Activated CD4-positive, alpha-beta T cell treated with anti-CD3 and anti-CD28 coated beads for 1 hour (primary cell): ENCODE measurements around the gene MCF2L.
"Not testable (repeated sequence)": the region's sequence is repeated elsewhere in the genome, so short reads cannot be mapped to it uniquely, and the experiment has no call there.

Experiments
- DNase-seq: peaks from one replicate; pipeline ENCODE4 v3.0.0-alpha.2; 2020

MCF2L gene

DNA sequence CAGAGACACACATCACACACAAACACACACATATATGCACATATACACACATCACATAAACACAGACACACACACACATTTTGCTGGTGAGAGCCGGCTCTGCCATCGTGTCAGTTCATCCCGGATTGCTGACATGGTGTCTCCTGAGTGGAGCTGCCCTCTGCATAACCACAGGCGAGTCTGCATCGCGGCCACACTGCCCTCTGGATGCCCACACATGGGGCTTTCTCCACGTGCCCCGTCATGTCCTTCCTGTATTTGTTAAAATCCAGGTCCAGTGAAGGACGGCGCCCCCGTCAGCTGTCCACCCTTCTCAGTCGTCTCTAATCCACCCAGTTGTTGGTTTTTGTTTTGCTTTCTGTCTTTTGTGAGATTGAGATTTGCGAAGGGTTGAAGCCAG, 84.0 kb downstream of the MCF2L start:
- no peak for DNase-seq

DNA sequence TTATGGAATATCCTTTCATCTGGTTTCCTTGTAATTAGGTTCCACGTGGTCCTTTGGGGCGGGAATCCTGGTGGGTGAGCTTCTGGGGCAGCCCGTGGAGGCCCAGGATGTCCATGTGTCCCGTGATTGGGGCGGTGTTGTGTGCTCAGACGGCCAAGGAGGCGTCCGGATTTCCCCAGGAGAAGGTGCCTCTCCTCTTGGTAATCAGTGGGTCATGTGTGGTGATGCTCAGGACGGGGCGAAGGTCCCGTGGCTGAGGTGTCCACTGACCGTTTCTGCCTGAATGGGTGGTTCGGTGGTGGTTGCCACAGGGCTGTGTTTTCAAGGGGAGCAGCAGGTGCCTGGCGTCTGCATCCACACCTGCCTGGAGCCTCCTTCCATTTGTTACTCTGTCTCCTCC, 84.4 kb downstream of the MCF2L start:
- no peak for DNase-seq

DNA sequence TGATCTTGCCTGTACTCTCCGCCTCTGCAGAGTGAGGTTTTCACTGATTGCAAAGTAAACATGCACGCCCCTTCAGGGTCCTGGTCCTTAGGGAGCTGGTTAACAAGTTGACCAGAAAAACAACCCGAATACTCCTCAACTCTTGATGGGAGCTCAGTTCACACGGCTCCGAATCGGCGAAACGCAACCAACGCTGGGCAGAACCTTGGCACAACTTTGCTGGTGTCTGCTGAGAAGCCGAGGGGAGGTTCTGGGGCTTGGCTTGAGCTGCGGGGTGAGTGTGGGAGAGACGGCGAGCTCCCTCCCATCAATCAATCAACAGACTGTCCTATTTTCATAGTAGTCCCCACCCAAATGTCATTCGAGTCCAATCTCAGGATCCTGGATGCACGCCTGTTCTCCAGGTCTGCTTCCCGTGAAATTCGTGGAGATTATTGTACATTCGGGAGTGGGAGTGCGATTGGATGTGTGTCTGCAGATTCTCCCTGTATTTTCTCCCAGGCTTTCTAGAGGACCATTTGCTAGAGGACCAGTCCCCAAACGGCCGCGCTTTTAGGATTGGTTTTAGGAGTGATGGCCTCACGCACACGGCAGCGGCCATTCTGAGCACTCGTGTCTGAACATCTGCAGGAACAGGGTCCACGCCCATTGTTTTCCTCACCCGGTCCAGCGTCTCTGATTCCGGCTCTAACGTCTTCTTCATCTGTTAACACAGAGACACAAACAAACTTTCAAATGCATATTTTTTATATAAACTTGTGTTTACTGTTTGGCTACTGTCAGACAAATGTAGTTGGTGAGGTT, 85.0 kb downstream of the MCF2L start:
- no peak for DNase-seq

DNA sequence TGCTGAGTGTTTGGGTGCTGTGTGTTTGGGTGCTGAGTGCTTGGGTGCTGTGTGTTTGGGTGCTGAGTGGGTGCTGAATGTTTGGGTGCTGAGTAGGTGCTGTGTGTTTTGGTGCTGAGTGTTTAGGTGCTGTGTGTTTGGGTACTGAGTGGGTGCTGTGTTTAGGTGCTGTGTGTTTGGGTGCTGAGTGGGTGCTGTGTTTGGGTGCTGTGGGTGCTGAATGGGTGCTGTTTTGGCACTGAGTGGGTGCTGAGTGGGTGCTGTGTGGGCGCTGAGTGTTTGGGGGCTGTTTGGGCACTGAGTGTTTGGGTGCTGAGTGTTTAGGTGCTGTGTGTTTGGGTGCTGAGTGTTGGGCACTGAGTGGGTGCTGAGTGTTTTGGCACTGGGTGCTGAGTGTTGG, 88.1 kb downstream of the MCF2L start:
- DNase-seq: no peak

DNA sequence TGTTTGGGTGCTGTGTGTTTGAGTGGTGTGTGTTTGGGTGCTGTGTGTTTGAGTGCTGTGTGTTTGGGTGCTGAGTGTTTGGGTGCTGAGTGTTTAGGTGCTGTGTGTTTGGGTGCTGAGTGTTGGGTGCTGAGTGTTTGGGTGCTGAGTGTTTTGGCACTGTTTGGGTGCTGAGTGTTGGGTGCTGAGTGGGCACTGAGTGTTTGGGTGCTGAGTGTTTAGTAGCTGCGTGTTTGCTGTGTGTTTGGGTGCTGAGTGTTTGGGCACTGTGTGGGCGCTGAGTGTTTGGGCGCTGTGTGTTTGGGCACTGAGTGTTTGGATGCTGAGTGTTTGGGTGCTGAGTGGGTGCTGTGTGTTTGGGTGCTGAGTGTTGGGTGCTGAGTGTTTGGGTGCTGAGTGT, 88.5 kb downstream of the MCF2L start:
- not testable (repeated sequence) for DNase-seq

DNA sequence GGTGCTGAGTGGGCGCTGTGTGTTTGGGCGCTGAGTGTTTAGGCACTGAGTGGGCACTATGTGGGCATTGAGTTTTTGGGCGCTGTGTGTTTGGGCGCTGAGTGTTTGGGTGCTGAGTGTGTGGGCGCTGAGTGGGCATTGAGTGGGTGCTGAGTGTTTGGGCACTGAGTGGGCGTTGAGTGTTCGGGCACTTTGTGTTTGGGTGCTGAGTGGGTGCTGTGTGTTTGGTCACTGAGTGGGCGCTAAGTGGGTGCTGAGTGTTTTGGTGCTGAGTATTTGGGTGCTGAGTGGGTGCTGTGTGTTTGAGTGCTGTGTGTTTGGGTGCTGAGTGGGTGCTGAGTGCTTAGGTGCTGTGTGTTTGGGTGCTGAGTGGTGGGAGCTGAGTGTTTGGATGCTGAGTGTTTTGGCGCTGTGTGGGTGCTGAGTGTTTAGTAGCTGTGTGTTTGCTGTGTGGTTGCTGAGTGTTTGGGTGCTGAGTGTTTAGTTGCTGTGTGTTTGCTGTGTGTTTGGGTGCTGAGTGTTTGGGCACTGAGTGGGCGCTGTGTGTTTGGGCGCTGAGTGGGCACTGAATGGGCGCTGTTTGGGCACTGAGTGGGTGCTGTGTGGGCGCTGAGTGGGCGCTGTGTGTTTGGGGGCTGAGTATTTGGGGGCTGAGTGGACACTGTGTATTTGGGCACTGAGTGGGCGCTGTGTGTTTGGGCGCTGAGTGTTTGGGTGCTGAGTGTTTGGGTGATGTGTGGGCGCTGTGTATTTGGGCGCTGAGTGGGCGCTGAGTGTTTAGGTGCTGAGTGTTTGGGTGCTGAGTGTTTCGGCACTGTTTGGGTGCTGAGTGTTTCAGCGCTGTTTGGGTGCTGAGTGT, 89.3 kb downstream of the MCF2L start:
- no peak for DNase-seq

DNA sequence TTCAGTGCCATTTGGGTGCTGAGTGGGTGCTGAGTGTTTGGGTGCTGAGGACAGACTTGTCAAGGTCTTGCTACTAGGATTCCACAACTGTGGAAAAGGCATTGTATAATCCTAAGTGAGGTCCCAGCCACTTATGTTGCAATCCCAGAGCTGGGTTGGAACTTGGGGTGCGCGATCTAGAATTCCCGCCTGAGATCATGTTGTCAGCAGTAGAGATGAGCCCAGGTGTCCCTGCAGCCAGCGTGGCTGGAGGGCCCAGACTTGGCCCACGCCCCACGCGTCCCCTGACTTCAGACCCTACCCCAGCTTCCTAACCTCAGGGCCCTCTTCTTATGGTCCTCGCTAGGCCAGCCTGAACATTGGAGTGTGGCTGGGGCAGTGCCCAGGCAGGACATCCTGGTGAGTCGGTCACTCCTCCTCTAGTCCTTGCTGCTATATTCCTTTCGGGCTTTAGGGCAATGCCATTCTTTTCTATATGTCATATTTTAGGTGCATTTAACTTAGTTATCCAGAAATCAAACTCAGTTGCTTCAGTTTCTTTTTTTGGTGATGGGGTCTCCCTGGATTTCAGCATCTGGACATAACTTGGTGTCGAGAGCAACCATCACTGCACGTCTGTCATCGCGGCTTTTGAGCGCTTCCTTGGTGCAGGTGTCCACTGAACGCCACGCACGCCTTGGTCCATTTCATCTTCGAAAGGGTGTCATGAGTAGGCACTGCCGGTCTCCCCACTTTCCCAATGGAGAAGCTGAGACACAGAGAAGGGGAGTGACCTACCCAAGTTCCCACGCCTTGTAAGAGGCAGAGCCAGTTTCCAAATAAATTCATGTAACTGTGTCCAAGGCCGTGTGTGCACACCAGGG, 90.2 kb downstream of the MCF2L start:
- DNase-seq: no peak

DNA sequence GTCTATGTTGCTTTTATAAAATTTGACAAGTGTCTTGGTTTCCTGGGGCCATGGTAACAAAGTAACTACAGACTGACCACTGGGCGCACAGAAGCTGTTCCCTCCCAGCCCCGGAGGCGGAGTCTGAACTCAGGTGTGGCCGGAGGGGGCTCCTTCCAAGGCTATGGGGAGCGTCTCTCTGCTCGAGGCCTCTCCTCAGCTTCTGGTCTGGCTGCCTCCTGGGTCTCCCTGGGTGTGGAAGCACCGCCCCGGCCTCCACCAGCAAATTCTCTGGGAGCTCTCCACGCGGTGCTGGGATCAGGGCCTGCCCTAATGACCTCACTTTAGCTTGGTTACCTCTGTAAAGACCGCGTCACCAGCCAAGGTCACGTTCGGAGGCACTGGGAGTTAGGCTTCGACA, 90.9 kb downstream of the MCF2L start:
- no peak for DNase-seq

DNA sequence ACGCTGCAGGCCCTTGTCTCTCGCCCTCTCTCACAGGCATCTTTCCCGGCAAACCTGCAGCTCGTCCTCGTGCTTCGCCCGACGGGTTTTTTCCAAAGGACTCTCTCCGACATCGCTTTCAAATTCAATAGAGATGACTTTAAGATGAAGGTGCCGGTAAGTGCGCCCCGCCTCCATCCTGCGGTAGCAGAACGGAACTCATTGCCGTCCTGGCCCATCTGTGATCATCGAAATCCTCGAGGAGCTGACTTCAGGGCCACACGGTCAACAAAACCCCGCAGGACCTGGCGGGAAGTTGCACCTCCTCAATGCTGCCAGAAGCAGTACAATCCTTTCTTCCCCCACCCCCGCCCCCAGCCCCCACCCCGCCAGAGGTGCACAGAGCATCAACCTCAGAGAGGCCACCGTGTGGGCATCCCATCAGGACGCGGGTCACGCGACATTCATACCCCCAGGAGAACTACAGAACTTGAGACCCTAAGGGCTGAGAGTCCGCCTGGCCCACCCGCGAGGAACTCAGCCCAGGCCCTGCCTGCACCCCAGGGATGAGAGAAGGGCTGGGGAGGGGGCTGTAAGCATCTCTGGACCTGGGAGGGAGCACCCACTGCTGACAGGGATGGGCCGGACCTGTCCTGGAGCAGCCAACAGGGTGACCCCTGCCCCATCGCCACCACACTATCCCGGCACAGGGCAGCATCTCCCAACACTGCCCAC, 91.7 kb downstream of the MCF2L start:
- DNase-seq: no peak

DNA sequence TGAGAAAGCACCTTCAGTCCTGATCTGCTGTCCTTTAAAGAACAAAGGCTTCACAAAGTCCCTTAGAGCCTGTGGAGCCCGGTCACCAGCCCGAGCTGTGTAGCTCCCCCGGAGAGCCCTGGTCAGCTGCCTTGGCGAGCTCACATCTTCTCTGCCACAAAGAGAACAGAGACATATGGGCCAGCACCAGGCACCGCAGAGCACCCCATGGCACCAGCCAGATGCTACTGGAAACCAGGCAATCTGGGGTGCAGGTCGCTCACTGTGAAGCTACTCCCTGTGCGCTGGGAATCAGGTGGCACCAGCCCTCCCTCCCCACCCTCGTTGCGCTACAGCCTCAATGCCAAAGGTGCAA, 92.2 kb downstream of the MCF2L start:
- DNase-seq: no peak

DNA sequence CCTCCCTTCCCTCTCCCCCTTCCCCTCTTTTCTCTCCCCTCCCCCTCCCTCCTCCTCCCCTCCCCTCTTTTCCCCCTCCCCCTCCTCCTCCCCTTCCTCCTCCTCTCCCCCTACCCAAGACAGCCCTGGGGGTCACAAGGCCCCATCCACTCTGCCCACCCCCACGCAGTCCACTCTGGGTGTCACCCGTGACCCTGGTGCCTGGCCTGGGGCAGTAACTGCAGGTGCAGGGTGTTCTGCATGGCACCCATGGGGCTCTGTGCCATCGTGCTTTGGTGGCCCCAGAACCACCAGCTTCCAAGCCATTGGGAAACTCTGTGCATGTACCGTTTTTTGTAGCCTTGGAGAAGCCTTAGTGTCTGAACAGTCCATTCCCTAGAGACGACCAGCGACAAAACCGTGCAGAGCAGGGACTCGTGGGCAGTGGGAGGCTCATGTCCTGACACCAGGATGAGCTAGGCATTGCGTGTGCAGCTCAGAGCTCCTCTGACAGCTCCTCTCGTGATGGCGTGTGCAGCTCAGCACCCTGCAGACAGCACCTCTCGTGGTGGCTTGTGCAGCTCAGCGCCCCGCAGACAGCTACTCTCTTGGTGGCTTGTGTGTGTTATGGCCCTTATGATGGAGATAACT, 92.9 kb downstream of the MCF2L start:
- no peak for DNase-seq

DNA sequence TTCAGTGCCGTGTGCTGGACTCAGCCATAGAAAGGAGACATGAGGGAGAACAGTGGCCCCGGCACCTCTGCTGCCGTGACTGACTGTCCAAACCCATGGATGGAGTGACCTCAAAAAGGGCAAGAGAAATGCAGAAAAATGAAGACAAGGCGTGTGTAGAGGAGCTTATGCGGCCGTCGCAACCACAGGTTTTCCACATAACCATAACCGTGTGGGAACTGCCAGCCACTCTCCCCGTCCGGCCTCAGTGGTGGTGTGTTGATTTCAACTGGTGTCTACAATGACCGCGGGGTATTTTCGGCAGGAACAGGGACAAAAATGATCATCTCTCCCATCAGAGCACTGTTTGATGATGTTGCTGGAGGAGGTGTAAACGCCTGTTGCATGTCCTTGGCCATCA, 93.7 kb downstream of the MCF2L start:
- DNase-seq: no peak

DNA sequence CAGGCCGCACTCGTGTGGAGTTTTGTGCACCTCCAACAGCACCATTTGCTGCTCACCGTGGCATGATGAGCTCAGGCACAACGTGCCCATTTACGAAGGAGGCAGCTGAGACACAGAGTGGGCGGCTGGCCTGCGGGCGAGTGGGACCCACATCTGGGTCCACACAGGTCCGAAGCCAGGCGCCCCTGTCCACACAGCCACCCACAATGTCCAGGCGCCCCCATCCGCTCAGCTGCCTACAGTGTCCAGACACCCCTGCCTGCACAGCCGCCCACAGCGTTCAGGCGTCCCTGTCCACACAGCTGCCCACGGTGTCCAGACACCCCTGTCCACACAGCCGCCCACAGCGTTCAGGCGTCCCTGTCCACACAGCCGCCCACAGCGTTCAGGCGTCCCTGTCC, 94.1 kb downstream of the MCF2L start:
- no peak for DNase-seq

DNA sequence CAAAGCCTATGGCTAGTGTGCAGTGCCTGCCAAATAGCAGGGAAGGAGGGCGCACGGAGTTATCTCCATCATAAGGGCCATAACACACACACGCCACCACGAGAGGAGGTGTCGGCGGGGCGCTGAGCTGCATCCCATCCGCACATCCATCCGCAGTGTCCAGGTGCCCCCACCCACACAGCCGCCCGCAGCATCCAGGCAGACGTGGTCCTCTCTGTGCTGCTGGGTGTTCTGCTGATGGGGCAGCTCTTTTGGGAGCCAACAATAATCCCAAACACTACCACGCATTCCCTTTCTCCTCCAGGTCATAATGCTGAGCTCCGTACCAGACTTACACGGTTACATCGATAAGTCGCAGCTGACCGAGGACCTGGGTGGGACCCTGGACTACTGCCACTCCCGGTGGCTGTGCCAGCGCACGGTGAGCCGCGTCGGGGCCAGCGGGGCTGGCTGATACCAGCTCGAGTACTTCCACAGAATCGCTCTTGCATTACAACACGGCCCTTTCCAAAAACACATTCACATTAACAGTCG, 95.1 kb downstream of the MCF2L start:
- DNase-seq: no peak

DNA sequence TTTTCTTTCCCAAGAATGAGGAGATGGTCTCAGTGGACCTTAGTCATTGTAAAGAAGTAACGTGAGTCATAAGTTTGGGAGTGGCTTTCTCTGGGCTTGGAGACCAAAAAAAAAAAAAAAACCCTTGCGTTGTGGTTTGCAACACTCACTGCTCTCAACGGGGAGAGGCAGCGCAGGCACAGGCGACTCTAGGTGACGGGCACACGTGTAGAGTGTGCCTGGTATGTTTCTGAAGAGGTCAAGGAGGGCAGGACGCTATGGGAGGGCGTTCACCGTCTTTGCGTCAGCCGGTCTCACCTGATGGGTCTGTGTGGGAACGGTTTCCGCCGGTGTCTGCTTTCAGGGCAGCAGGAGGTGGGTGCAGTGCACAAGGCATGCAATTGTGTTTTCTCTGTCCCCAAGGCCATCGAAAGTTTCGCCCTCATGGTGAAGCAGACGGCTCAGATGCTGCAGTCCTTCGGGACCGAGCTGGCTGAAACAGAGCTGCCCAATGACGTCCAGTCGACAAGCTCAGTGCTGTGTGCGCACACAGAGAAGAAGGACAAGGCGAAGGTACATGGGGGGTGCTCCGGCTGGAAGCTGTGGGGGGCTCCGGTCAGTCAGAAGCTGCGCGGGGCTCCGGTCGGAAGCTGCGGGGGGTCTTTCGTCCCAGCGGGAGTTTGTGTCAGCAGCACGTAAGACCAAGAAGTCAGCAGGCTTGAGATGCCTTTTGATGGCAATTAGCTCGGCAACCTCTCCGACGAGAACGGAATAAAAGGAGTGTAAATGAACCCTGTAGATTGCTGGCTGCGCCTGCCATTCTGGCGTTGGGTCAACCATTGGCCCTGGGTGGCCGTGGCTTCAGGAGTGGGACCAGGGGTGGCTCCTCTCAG, 95.8 kb downstream of the MCF2L start:
- no peak for DNase-seq

DNA sequence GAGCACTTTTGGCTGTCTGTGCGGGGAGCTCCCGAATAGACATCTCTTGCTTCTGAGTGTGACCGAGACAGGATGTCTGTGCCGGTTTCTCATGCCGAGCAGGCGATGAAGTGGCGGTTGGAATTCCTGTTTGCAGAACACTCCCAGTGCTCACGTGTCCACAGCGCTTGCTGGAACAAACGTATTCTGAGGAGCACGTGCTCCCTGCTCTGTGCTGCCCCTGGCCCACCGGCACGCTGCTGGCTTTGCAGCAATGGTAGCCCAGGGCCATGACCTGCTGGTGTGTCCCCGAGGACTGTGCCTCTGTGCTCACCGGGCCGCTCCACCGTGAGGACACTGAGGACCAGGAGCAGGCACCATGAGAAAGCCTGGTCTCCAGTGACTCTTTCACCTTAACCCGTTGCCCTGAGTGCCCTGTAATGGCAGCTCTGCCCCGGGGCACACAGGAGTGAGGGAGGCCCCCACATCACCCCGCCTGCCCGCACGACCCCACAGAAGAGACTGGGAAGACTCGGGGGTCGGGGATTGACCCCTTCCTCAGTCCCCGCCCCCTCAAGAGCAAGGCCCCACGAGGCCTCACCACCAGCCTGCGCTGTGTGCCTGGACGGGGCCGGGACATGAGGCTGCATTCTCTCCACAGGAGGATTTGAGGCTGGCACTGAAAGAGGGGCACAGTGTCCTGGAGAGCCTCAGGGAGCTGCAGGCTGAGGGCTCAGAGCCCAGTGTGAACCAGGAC, 96.6 kb downstream of the MCF2L start:
- no peak for DNase-seq

DNA sequence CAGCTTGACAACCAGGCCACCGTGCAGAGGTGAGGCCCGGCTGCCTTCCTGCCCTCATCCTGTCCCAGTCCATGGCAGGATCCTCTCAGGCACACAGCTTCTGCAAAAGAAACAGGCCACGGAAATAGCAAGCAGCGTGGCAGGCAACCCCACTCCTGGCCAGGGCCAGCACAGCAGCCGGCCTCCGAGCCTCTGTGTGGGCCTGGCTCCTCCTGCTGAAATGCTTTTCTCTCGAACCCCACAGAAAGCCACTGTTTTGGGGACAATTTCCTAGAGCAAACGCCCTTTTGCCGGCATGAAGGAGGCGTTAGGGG, 97.1 kb downstream of the MCF2L start:
- DNase-seq: no peak

DNA sequence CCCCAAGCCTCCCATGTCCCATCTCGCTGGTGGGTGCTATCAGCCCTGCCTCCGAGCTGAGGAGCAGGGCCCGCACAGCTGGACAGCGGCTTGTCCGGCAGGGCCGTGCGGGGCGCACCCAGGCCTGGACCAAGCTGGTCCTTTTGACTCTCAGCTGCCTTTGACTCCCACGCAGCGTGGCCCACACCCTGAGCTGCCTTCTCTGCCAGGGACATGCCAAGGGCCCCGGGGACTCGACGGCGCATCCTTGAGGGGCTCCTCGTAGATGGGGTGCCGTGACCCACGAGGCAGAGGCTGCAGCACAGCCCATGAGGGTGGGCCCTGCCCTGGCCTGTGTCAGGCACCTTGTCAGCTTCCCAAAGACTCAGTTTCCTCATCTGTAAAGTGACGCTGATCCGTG, 97.7 kb downstream of the MCF2L start:
- no peak for DNase-seq

DNA sequence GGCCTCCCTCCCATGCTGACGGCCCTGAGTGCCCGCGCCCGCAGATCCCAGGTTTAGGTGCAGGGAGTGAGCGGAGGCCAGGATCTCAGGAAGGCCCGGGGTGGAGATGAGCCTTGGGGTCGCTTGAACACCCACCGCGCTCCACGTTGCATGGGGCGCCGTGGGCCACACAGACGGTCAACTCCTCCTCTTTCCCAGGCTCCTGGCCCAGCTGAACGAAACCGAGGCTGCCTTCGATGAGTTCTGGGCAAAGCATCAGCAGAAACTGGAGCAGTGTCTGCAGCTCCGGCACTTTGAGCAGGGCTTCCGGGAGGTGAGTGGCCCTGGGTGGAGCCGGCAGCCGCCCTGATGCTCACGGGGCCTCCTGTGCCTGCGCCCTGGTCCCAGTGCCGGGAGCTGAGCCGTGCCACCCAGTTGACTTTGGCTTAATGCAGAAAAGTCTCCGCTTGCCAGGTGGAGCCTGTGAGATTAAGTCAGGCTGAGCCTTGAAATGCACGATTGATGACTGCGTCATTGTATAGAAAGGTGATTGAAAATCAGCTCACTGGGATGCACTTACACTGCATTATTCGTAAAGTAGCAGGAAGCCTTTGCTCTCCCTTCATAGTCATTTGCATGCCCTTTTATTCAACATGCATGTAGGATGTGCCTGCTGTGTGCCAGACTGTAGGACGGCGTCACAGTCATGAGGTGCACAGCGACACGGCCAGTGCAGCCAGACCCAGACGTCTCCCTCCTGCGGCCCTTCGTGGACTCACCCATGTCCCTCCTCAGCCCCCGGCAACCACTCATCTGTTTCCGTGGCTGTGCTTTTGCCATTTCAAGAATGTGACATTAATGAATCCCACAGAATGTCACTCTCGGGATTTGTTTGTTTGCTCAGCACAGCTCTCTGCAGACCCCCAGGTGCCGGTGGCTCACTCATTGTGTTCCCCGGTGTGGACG, 101.1 kb downstream of the MCF2L start:
- DNase-seq: no peak
